ENCODE measurements around the gene RAN.

- TF ChIP-seq, protein P1, sequence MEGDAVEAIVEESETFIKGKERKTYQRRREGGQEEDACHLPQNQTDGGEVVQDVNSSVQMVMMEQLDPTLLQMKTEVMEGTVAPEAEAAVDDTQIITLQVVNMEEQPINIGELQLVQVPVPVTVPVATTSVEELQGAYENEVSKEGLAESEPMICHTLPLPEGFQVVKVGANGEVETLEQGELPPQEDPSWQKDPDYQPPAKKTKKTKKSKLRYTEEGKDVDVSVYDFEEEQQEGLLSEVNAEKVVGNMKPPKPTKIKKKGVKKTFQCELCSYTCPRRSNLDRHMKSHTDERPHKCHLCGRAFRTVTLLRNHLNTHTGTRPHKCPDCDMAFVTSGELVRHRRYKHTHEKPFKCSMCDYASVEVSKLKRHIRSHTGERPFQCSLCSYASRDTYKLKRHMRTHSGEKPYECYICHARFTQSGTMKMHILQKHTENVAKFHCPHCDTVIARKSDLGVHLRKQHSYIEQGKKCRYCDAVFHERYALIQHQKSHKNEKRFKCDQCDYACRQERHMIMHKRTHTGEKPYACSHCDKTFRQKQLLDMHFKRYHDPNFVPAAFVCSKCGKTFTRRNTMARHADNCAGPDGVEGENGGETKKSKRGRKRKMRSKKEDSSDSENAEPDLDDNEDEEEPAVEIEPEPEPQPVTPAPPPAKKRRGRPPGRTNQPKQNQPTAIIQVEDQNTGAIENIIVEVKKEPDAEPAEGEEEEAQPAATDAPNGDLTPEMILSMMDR (IDR thresholded peaks at IDR 0.05), result no peak
- TF ChIP-seq EP300 (IDR thresholded peaks at IDR 0.05), result no peak
- TF ChIP-seq POLR2AphosphoS5 (IDR thresholded peaks at IDR 0.05), result no peak
Measured at GRCh38 chr12:130878193-130879185, 6.6 kb downstream of the RAN start.
